Measurements from ENCODE around the gene MYL2. TPM values are rescaled to one million over a fixed set of nuclear protein-coding genes. Genes with fewer than 3 reads are reported as not detected.

Gene MYL2
- total RNA-seq, 1 donor from 2014 or later: not detected

DNA sequence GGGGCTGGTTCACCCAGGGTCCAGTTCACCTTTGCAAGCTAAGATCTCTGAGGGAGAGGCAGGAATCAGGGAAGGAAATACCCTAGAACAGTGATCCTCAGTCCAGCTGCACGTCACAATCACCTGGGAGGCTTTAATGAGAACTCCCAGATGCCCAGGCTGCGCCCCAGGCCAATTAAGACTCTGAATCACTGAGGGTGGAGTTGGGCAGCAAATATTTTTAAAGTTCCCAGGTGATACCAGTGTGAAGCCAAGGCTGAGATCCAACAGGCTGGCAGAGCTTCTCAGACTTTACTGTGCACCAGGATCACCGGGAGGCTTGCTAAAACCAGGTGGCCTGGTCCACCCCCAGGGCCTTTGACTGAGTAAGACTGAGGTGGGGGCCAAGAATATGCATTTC lies 23.8 kb downstream of the MYL2 start:
- peak; percentile 12 for DNase-seq (ENCODE audit: low read depth)

DNA sequence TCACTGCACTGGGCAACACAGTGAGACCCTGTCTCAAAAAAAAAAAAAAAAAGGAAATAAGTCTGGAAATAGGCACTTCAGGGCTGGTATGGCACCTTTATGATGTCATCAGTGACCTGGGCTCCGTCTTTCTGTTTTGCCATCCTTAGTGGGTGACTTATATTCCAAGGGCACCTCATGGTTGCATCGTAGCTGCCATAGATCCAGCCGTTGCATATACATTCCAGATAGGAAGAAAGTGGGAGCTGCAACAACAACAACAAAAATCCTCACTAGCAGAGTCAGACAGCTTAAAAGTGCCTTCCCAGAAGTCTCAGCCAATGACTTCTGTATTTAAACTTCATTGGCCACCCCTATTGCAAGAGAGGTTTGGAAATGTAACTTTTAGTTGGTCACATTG lies 26.4 kb downstream of the MYL2 start:
- DNase-seq (ENCODE audit: low read depth): no peak

DNA sequence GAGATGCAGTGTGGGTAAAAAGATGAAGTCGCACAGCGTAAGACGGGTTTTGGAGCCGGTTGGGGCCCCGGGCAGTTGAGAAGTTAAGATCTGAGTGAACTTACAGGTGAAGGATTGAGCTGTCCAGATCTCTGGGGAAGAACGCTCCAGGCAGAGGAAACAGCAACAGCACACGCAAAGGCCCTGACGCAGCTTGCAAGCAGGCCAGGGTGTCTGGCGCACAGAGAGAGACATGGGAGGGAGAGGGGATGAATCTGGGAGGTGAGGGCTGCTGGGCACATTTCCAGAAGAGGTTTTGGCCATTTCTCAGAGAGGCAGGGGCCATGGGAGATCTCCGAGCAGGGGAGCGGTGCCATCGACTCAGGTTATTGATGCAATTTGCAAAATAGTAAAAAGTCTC lies 31.0 kb downstream of the MYL2 start:
- no peak for DNase-seq (ENCODE audit: low read depth)

DNA sequence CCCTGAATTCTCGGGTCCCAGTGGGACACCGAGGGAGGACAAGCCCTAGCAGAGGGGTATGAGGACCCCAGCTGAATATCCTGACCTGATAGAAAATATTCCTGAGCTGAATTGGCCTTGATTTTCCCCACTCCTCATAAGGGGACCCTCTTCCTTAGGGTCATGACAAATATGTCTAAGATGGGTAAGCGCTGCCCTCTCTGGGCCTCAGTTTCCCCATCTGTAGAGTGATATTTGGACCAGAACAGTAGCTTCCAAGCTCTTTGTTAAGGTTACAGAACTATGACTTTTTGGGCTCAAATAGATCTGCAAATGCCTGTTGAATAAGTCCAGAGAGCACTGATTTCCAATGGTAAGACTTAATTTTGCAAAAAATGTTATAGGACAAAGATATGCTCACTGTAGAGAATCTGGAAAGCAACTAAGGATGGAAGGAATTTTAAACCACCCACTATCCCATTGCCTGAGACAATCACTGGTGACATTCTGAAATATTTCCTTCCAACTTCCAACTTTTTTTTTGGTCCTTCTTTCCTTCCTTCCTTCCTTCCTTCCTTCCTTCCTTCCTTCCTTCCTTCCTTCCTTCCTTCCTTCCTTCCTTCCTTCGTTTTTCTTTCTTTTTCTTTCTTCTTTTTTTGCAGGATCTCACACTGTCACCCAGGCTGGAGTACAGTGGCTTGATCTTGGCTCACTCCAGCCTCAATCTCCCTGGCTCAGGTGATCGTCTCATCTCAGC lies 32.0 kb downstream of the MYL2 start:
- no peak for DNase-seq (ENCODE audit: low read depth)

DNA sequence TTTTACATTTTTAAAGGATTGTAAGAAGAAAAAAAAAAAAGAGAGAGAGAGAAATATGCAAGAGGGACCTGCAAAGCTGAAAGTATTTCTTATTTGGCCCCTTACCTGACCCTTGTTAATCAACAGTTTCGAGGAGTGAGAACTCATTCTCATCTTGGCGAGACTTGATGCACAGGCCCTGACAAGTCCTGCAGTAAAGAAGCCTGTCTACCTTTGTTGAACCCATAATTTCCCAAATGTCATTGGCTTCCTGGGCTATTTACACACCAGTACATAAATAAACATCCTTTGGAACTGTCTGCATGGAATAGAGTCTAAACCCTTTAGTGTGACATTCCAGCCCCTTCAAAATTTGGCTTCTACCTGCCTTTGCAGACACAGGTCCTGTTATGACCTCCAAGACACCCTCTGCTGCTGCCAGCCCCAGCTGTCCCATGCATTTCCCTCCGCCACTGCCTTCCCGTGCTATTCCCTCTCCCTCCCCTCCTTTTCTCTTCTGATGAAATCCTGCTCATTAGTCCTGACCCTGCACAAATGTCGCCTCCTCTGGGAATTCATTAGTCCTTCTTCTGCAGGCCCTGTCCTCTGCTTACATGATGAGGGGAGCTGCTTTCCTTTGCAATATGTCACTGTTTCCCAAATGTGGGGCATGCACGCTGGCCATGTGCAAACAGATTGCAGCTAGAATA lies 35.1 kb downstream of the MYL2 start:
- DNase-seq (ENCODE audit: low read depth): no peak

DNA sequence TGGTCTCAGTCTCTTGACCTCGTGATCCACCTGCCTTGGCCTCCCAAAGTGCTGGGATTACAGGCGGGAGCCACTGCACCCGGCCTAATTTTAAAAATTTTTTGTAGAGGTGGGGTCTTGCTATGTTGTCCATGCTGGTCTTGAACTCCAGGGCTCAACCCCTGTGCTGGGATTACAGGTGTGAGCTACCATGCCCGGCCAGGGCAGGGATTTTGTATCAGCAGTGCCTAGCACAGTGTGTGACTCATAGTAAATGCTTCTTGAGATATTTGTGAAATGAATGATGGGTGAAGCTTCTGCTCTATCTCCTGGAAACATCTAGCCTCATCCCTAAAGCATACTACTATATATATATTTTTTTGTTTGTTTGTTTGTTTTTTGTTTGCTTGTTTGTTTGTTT lies 37.1 kb downstream of the MYL2 start:
- DNase-seq (ENCODE audit: low read depth): no peak

DNA sequence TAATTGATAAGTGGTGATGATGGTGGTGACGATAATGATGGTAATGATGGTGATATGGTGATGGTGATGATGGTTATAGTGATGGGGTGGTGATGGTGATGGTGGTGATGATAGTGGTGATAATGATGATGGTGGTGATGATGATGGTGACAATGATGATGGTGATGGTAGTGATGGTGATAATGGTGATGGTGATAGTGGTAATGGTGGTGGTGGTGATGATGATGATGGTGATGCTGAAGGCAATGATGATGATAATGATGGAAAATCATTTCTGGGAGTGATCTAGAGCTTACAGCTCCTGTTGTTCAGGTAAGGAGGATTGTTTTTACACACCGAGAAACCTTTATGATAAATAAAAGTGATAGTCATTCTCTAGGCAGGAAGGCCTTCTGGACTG lies 39.7 kb downstream of the MYL2 start:
- DNase-seq (ENCODE audit: low read depth): no peak

DNA sequence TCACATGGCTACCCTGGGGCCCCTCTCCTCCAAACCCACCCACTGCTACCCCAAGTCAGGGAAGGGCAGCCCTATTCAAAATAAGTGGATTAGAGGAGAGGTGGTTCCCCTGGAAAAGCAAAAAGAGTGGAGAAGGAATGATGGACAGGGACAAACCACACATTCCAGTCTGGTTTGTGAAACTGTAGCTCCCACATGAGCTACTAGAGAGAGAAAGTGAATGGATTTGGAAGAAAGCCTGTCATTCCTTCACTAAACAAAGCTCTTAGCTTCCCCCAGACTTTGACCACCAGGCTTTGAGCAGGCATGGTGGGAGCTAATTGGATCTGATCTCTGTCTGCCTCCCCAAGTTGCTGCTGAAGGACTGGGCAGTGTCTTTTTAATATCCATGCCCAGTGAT lies 45.6 kb downstream of the MYL2 start:
- DNase-seq (ENCODE audit: low read depth): no peak

DNA sequence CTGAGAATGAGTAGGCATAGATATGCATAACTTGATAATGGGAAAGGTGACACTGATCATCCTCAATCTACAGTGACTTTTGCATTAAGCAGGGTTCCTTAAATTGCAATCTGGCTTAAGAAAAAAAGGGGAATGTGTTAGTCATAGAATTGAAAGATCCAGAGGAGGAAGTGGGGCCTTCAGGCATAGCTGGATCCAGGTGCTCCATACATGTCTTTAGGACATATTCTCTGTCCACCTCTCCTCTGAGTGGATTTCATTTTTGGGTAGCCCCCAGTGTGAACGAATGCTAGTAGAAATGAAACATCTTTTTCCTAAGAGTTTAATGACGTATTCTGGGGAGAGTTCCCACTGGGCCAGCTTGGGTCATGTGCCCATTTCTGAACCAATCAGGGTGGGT lies 46.0 kb downstream of the MYL2 start:
- DNase-seq (ENCODE audit: low read depth): no peak

DNA sequence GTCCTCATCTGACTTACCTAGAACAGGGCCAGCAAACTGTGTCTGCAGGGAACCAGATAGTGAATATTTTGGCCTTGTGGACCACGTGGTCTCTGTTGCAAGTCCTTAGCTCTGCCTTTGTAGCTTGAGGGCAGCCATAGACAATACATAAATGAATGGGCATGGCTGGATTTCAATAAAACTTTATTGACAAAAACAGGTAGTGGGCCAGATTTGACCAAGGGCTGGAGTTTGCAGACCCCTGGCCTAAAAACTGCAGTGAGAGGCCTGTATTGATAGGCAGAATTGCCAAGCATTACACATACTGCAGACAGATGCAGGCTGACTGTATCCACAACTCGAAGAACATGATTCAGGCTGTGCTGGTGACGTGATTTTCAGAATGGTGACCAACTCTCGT lies 48.3 kb downstream of the MYL2 start:
- no peak for DNase-seq (ENCODE audit: low read depth)

DNA sequence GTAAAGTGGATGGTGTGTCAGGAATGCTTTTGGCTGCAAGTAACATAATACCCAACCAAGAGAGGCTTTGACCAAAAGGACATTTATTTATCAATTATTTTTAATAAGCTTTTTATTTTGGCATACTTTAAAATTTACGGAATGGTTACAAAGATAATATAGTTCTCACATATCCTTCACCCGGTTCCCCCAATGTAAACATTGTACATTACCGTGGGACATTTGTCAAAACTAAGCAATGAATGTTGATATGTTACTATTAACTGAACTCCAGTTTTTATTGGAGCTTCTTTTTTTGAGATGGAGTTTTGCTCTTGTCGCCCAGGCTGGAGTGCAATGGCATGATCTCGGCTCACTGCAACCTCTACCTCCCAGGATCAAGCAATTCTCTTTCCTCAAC lies 50.6 kb downstream of the MYL2 start:
- DNase-seq (ENCODE audit: low read depth): no peak

DNA sequence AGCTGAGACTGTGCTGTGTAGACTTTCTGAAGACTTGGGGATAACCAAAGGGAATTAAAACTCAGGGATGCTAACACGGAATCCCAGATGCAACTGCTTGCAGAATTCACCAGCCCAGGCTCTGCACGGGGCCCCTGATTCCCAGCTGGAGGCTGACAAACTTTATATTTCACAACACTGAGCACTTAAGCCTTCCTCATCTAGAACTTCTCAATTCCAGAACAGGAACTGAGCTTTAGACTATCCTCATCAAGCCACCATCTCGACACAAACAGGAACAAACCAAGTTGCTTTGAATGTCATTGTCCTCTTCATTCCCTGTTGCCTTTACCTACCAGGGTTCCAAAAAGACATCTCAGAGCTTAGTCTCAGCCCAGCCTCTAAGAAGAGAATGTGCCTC lies 51.4 kb downstream of the MYL2 start:
- DNase-seq (ENCODE audit: low read depth): no peak

DNA sequence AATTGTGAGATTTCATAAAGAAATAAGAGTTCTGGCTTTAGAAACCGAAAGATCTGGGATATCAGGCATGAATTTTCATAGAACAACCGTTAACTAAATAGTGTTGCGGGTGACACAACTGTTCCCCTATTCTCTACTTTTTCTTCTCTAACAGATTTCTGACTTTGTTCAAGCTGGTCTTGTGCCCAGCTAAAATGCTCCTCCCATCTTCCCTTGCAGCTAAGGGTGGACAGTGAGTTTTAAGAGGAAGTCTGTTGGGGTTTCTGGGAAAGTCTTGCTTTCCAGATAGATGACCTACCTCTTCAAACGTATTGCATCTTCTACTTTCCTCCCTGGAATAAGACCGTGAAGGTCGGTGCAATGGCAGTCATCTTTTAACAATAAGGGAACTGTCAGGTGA lies 54.9 kb downstream of the MYL2 start:
- no peak for DNase-seq (ENCODE audit: low read depth)

DNA sequence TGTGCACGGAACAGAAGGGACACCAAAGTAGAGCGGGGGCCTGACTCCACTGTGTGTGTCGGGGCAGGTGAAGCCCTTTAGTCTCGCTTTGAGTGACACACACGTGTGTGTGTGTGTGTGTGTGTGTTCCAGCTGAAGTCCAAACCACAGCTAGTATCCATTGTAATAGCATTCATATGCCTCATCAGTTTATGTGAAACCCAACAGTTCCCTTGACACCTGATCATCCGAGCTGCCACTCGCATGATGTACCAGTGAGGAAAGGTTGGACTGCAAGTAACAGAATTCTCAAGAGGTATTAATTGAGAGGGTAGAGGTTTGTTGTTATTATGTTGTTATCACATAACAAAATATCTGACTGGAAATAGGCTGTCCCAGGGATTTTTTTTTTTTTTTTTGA lies 57.2 kb downstream of the MYL2 start:
- DNase-seq (ENCODE audit: low read depth): no peak

DNA sequence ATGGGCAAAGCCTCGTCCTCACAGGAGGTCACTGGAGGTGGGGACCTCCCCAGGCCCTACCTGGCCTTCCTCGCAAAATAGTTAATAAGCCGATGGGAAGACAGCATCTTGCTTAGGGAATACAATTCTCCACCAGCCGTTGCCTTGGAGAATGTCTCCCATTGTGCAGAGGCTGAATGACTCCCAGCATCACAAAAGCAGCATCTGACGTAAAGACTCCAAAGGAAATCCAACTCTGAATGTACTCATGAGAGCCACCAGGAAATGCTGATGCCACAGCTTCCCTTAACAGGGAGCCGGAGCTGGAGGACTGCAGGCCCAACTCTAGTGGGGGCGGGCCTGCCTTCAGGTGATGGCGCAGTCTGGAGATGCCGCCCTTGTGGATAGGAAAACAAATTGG lies 58.0 kb downstream of the MYL2 start:
- DNase-seq (ENCODE audit: low read depth): no peak

DNA sequence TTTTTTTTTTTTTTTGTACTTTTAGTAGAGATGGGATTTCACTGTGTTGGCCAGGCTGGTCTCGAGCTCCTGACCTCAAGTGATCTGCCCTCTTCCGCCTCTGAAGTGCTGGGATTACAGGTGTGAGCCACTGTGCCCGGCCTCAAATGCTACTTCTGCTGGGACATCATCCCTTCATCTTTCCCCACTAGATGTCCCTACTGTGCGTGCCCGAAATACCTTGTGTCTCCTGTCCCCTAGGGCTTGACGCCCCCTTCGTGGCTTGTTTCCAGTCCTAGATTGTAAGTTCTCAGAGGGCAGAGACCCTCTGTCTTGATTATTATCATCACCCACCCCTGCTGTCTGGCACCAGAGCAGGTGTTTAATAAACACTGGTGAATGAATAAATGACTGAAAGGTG lies 58.6 kb downstream of the MYL2 start:
- no peak for DNase-seq (ENCODE audit: low read depth)

Other genes with a start within 250 kb of the MYL2 start
- gene HVCN1, start 231.5 kb downstream of the MYL2 start, total RNA-seq: 0.35 and 0.50 TPM in 2 replicates
- 74.5 and 83.7 TPM in 2 replicates for gene PPP1CC, start 177.7 kb downstream of the MYL2 start, total RNA-seq
- not detected in 2 replicates for gene CCDC63, start 73.6 kb downstream of the MYL2 start, total RNA-seq
- gene CUX2, start 113.6 kb upstream of the MYL2 start, total RNA-seq: not detected in 2 replicates

Measured in renal cortical epithelial cell (primary cell).